Skin of body (tissue), 2 donors: ENCODE measurements around the gene CCDC93. TPM values are rescaled to one million over a fixed set of nuclear protein-coding genes. Genes with fewer than 3 reads are reported as not detected.

ENCODE experiments used
- DNase-seq: peaks from one replicate; lab custom pipeline; 2025; lab: John Stamatoyannopoulos, UW
- total RNA-seq: library from RNA; depleted of rRNA; stranded (reverse); fragments of >200 nt; gene quantifications from one replicate; pipeline ENCODE4 v1.2.3, GENCODE V29; 2014

The CCDC93 gene
- total RNA-seq, 1 donor from 2014 or later: 34.7 TPM

DNA sequence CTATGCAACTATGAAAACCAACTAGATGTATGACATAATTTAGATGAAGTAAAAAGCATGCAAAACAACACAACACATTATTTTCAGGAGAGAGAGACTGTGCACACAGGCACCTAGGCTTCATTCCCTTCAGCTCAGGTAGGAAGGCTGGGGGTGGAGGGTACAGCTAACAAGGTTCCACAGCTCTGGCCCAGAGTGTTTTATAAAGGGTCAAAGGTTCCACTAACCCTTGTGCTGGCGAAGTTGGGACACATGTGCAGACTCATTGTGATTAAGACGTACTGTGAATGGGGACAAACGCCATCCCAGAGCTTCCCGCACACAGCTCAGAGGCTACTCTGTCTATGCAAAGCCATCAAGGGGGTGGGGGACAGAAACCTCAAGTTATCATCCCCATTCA, 19.1 kb downstream of the CCDC93 start:
- no peak for DNase-seq

DNA sequence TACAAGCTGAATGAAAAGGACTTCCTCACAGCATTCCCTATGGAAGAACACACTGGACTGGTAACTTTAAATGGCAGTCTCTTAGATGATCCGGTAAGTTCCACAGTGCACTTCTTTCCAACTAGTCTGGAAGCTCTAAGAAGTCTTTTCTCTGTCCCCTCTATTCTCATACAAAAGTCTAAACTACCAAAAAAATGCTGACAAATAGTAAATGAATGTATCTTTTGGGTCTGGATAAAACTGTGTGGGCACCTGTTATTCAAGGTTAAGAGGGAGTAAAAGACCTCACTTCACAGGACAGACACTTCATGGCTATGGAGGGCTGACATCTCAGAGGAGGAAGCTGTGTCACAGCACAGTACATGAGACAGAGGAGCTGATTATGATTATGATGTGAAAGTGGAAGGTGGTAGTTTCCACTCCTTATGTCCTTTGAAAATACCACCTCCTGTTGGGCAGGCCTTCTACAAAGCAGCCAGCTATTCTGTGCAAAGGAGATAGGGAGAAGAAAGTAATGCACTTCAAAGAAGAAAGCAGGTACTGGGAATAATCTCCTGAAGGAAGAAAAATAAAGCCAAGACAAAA, 23.9 kb downstream of the CCDC93 start:
- no peak for DNase-seq

DNA sequence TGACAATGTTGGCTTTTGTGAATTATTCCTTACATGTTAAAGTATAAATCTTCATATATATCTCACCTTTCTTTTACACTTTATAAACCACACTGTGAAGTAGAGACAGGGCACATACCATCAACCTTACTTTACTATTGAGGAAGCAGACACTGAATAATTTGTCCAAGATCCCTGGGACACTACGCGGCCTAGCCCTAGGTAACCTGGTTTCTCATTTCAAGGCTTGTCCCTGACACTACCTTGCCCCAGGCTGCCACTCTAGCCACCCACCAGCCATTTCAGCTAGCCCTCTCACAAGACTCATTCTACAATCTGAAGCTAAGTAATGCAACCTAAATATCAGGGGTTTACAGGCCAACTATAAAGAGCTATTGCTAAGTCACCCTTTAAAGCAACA, 26.7 kb downstream of the CCDC93 start:
- no peak for DNase-seq

- DNase-seq: no peak
Observed at GRCh38 chr2:117985092-117985491, 28.8 kb downstream of the CCDC93 start.

DNA sequence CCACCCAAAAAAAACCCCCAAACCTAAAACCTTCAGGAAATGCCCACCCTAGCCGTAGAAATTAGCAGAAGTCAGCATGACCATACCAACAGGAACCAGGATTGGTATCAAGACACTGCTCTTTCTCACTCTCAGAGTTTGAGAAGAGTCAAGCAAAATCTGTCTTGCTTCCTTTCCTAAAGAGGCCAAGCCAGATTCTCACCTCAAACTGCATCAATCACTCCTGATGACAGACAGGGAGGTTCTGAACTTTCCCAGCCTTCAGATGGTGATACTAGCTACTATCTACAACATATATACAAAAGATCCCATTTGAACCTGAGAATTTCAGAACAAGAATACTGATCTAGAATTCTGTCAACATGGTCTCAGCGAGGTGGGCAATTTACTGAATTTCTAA, 29.7 kb downstream of the CCDC93 start:
- DNase-seq: no peak

DNA sequence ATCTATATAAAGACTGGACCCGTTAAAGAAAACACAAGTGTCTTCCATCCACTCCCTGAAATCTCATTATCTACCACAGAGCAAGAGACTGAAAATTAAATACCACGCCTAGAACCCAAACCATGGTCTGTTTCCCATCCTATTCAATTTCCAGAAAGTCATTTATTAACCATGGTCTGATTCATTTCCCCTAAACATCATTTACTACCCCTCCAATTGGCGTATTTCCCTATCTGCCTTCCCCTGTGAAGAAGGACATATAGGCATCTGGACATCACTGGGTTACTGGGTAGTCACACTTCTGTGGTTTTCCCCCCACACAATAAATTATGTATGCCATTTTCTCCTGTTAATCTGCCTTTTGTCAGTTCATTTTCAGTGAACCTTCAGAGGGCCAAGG, 30.8 kb downstream of the CCDC93 start:
- no peak for DNase-seq

DNA sequence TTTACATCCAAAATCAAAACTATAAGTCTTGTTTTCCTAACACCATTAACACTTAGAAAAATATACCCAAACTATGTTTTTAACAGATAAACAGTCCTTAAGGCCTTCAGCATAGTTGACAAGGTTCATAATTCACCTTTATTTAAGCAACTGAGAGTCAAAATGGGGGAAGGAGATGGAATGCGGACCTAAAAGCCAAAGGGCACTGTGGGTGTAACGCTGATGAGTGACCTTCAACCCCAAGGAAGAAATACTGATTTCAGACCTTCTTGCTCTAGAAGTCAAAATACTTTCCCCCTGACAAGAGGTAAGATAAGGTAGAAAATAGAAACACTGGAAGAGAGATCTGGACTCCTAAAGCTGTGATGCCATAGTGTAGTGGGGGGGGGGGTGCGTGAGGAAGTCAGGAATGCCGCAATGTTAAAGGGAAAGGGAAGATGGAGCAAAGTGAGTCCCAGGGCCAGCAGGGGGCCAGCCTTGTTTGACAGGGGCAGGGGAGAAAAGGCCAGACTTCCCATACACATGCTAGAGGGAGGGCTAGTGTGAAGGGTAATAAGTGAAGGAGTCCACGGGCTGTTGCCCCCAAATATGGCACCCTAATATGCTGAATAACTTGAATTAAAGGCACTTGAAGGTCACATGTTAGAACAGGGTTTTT, 31.4 kb downstream of the CCDC93 start:
- no peak for DNase-seq

GRCh38 chr2:117981810-117982209, 32.1 kb downstream of the CCDC93 start:
- DNase-seq: no peak

DNA sequence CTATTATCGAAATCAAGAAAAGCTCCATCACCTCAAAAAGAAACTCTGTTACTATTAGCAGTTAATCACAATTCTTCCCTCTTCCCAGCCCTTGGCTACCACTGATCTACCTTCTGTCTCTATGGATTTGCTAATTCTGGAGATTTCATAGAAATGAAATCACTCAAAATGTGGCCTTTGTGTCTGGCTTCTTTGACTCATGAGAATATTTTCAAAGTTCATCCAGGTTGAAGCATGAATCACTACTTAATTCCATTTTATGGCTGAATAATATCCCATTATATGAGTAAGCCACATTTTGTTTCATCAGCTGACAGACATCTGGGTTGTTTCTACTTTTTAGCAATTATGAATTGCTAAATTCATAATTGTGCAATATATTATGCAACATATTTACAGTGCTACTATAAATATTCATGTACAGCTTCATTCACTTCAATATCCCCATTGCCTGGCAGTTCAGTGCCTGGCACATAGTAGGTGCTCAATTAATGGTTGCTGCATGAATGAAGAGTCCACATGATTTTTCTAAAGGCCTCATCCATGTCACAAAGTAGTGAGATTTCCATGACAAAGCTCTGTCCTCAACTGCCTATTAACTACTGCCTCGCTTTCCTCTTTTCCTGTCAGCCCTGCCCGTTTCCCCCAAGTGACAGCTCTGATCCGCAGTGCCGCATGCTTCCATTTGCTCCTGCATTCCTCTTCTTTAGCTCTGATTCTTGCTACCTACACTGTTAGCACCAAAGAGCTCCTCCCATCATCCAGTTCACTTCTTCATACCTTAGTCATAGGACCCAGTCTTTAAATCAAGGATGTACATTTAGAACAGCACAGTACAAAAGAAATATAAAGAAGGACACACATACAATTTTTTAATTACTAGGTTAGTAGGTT, 32.8 kb downstream of the CCDC93 start:
- DNase-seq: peak; percentile 53

GRCh38 chr2:117979911-117980701, 33.8 kb downstream of the CCDC93 start:
- DNase-seq: peak; percentile 33

- no peak for DNase-seq
Observed at GRCh38 chr2:117977696-117978095, 36.2 kb downstream of the CCDC93 start.

- no peak for DNase-seq
Observed at GRCh38 chr2:117976581-117976980, 37.3 kb downstream of the CCDC93 start.

DNA sequence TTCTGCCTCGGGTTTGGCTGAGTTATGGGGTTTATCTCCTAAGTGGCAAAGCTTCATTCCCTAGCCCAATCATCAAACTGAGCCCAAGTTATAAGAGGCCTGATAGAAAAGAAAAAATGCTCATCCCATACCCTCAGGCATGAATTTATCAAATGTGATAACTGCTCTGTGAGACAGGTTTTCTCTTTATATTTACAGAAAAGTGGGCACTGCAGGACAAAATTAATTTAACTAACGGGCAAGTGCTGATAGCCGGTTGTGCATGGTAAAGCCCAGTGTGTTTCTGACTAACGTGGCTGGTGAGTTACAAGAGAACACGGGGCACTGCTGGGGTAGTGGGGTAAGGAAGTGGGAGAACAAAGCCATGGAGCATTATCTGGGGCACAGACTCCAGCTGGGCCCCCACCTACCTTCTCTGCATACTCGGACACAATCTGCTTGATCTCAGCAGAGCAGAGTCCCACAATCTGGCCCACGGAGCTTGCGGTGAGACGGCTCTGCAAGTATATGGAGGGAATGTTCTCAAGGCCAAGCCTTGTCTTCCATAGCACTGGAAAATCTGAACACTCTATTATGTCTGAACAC, 40.3 kb downstream of the CCDC93 start:
- DNase-seq: no peak

DNA sequence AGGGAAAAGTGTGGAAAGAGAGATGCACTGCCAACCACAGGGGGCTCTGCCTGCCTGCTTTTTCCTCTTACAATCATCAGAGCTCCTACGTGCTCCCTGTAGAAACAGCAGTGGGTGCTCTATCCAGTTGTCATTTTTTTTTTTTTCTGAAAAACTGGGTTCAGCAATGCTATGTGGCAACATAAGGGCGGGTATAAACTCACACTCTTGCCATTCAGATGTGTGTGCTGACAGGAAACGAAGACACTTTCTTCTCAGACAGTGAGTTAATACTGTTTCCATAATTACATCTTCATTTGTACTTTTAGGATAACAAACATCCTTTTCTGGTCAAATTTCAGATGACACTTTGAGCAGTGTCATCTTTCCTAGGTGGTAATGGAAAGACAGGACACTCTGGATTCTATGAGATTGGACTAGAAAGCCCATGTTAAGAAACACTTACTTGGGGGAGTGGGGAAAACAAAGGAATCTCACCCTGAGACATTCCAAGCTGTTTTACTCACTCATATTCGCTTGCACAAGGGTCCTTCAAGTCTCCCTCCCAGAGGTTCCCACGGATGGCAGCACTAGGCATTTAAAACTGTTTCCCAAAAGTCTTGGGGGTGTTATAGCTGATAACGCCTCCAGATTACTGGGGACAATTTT, 41.3 kb downstream of the CCDC93 start:
- DNase-seq: no peak

- no peak for DNase-seq
Observed at GRCh38 chr2:117968722-117969121, 45.1 kb downstream of the CCDC93 start.

- peak; percentile 10 for DNase-seq
Observed at GRCh38 chr2:117967977-117968718, 45.7 kb downstream of the CCDC93 start.

DNA sequence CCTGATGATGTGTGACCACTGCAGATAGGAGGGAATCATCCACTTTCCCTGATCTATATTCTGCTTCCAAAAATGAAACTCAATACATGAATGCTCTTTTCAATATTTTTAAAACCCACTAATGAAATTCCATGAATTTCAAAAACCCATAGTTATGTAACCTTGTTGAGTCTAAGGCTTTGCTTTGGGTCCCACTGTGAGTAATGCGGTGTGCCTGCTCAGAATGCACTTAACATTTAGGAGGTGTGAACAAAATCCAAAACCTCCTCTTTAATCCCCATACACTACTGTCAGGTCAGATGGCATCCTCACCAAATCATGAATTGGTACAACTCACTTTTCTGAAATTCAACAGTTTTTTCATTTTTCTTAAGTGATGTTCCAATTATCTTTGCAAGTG, 50.4 kb downstream of the CCDC93 start:
- no peak for DNase-seq

DNA sequence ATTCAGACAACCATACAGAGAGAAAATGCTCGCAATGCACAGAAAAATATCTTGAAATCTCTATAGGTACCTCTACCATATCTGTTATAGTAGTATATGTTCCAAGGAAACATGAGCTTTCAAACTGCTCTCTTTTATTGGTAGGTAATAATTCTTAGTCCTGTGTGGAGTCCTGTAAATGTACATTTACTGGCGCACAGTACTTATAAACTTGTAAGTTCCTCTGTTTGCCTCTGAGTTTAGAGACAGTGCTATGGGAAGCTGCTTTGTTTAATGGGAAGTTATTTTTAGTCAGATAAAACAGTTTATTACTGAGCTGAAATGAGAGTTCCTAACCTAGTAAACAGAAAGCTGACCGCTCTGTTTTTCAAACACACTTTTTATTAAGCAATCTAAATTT, 52.7 kb downstream of the CCDC93 start:
- no peak for DNase-seq

- DNase-seq: no peak
Observed at GRCh38 chr2:117960231-117960630, 53.6 kb downstream of the CCDC93 start.

DNA sequence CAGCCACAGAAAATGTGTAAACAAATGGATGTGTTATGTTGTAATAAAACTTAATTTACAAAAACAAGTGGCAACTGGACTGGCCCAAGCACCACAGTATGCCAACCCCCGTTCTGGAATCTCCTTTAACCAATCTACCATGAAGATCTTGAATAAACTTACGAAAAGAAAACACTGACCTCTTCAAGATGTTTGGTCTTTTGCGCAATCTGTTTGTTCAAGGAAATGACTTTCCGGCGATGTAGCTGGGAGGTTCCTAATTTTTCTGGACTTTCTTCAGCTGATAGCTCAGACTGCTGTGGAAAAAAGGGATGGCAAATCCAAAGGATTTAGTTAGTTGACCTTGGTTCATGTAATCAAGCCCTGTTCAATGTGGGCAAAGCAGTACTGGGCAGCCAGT, 55.7 kb downstream of the CCDC93 start:
- no peak for DNase-seq
